ENCODE measurements around the gene GGNBP2.
A peak's percentile ranks its signal among the peaks of the same experiment; 100 is the strongest.

The GGNBP2 gene

GRCh38 chr17:36597866-36598777 is 53.4 kb downstream of the GGNBP2 start:
- Mint-ChIP-seq H3K36me3 (ENCODE audit: low read depth) (peaks cover 9% of the 10 kb centered on the region), H3K9me3 (no peaks in the 10 kb centered on the region), H3K4me3 (peak overlapping the region; percentile 12 to 69 (median 56)), H3K27ac (no peak overlapping the region), H3K27me3 (ENCODE audit: low read depth) (no peaks in the 10 kb centered on the region), H3K4me1 (peaks cover 24% of the 10 kb centered on the region)
- TF ChIP-seq CTCF (IDR thresholded peaks at IDR 0.05; ENCODE audit: unreplicated experiment in 3 of 3) = no peak

DNA sequence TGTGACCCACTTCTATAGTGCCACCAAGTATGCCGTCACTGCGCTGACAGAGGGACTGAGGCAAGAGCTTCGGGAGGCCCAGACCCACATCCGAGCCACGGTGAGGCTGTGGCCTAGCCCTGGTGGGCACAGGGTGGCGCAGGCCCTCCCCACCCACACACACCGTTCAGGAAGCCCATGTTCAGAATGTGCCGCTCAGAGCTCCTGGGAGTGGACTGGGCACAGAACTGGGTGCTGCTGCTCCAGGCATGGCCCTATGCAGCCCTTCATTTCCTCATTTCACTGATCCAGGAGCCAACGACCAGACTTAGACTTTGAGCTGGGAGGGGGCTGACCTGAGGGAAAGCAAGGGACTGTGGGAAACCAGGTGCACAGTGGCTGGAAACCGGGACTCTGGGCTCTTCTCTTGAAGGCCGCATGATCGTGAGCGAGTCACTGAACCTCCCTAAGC is 54.3 kb downstream of the GGNBP2 start:
- no peak for TF ChIP-seq CTCF (IDR thresholded peaks at IDR 0.05; ENCODE audit: unreplicated experiment in 3 of 3)
- Mint-ChIP-seq H3K9me3 (no peaks in the 10 kb centered on the region), H3K27ac (no peak overlapping the region), H3K4me1 (peaks cover 19% of the 10 kb centered on the region), H3K4me3 (no peak overlapping the region), H3K27me3 (ENCODE audit: low read depth) (no peaks in the 10 kb centered on the region), H3K36me3 (ENCODE audit: low read depth) (peaks cover 9% of the 10 kb centered on the region)

DNA sequence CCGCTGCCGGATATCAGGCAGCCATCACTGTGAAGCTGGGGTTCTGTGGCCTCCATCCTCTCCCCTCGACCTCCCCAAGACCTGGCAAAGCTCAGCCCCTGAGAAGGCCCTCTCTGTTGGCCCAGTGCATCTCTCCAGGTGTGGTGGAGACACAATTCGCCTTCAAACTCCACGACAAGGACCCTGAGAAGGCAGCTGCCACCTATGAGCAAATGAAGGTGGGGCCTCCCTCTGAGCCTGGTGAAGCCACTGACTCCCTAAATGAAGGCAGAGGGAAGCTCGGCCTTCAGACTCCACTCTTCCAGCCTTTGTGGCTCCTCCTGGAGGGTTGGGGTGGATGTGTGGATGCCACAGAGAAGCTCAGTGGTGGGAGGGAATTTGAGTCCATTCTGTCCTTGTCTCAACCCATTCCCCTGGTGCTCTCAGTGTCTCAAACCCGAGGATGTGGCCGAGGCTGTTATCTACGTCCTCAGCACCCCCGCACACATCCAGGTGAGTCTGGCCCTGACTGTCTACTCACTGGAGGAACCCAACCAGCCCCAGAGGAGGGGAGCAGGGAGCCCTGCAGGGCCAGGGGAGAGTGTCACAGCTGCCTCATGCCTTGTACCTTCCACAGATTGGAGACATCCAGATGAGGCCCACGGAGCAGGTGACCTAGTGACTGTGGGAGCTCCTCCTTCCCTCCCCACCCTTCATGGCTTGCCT is 55.0 kb downstream of the GGNBP2 start:
- Mint-ChIP-seq H3K4me3 (peak overlapping the region; percentile 32 to 93 (median 56)), H3K27me3 (ENCODE audit: low read depth) (no peaks in the 10 kb centered on the region), H3K36me3 (ENCODE audit: low read depth) (peaks cover 9% of the 10 kb centered on the region), H3K27ac (no peak overlapping the region), H3K9me3 (no peaks in the 10 kb centered on the region), H3K4me1 (peaks cover 21% of the 10 kb centered on the region)
- TF ChIP-seq CTCF (IDR thresholded peaks at IDR 0.05; ENCODE audit: unreplicated experiment in 3 of 3) = no peak

- peaks cover 21% of the 10 kb centered on the region for H3K4me1 Mint-ChIP-seq
- no peaks in the 10 kb centered on the region for H3K27me3 Mint-ChIP-seq (ENCODE audit: low read depth)
- no peaks in the 10 kb centered on the region for H3K9me3 Mint-ChIP-seq
- H3K36me3 Mint-ChIP-seq (ENCODE audit: low read depth) = peaks cover 5% of the 10 kb centered on the region
- peak overlapping the region; percentile 75 to 93 (median 81) for H3K27ac Mint-ChIP-seq
- no peak for TF ChIP-seq CTCF (IDR thresholded peaks at IDR 0.05; ENCODE audit: unreplicated experiment in 3 of 3)
- peak overlapping the region; percentile 91 to 94 (median 93) for H3K4me3 Mint-ChIP-seq
These were observed 55.7 kb downstream of the GGNBP2 start for GRCh38 chr17:36600465-36600864.

DNA sequence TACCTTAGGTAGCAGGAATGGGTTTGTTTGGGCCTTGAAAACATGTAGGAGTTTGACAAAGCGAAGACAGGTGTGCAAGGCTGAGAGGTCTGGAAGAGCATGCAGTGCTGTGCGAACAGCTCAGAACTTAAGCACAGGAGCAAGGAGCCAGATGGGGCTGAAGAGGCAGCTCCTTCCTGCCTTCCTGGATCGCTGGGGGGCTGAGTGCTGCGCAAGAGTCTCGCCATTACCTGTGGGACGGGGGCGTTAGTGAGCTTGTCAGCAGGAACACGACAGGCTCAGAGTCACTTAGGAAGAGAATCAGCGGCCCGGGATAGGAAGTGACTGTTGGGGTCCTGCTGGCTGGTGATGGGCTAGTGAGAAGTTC is 56.2 kb downstream of the GGNBP2 start:
- peak overlapping the region; percentile 75 to 93 (median 81) for H3K27ac Mint-ChIP-seq
- peaks cover 21% of the 10 kb centered on the region for H3K4me1 Mint-ChIP-seq
- H3K27me3 Mint-ChIP-seq (ENCODE audit: low read depth) = no peaks in the 10 kb centered on the region
- TF ChIP-seq CTCF (IDR thresholded peaks at IDR 0.05; ENCODE audit: unreplicated experiment in 3 of 3) = no peak
- no peaks in the 10 kb centered on the region for H3K9me3 Mint-ChIP-seq
- peak overlapping the region; percentile 91 to 94 (median 93) for H3K4me3 Mint-ChIP-seq
- peaks cover under 1% of the 10 kb centered on the region for H3K36me3 Mint-ChIP-seq (ENCODE audit: low read depth)

Data from nephron (organoid).